GM18526 (cell line): ENCODE results near the gene CASP7.

ENCODE experiments used
- POLR2A ChIP-seq: IDR thresholded peaks from 3 replicates; pipeline ENCODE4 v1.6.1; 2011; ENCODE audit not compliant: insufficient read length; ENCODE audit errors: extremely low read depth

Gene CASP7

GRCh38 chr10:113718969-113719822 lies 39.5 kb downstream of the CASP7 start:
- no peak for TF ChIP-seq POLR2A

GRCh38 chr10:113720386-113720785 lies 40.7 kb downstream of the CASP7 start:
- TF ChIP-seq POLR2A = no peak

- TF ChIP-seq POLR2A = no peak
Observed at GRCh38 chr10:113732160-113732881, 52.6 kb downstream of the CASP7 start.

- TF ChIP-seq POLR2A = no peak
Observed at GRCh38 chr10:113732966-113733365, 53.3 kb downstream of the CASP7 start.

GRCh38 chr10:113733635-113734034 lies 53.9 kb downstream of the CASP7 start:
- TF ChIP-seq POLR2A = no peak

GRCh38 chr10:113735913-113736312 lies 56.2 kb downstream of the CASP7 start:
- TF ChIP-seq POLR2A = no peak

- no peak for TF ChIP-seq POLR2A
Observed at GRCh38 chr10:113736576-113736975, 56.9 kb downstream of the CASP7 start.

- no peak for TF ChIP-seq POLR2A
Observed at GRCh38 chr10:113739031-113739430, 59.3 kb downstream of the CASP7 start.

GRCh38 chr10:113739577-113739976 lies 59.9 kb downstream of the CASP7 start:
- no peak for TF ChIP-seq POLR2A

GRCh38 chr10:113740850-113741249 lies 61.1 kb downstream of the CASP7 start:
- TF ChIP-seq POLR2A = no peak

GRCh38 chr10:113742466-113742865 lies 62.8 kb downstream of the CASP7 start:
- no peak for TF ChIP-seq POLR2A

- no peak for TF ChIP-seq POLR2A
Observed at GRCh38 chr10:113743594-113743993, 63.9 kb downstream of the CASP7 start.

- no peak for TF ChIP-seq POLR2A
Observed at GRCh38 chr10:113745374-113745773, 65.7 kb downstream of the CASP7 start.

GRCh38 chr10:113746217-113746957 lies 66.7 kb downstream of the CASP7 start:
- TF ChIP-seq POLR2A = no peak

GRCh38 chr10:113751181-113751732 lies 71.5 kb downstream of the CASP7 start, which contains the start of gene PLEKHS1:
TSS of gene PLEKHS1 (plus strand) at chr10:113751682. CDS start at chr10:113755278, 3,596 bp downstream.
- TF ChIP-seq POLR2A = no peak
